NT2/D1 (cell line): Measurements from ENCODE around the gene FPR2.
"Not testable (repeated sequence)": the region's sequence is repeated elsewhere in the genome, so short reads cannot be mapped to it uniquely, and the experiment has no call there.

Experiments
- DNase-seq: peaks from one replicate; pipeline ENCODE4 v3.0.0-alpha.2; 2011; ENCODE audit warnings: low read depth, low spot score
- H3K27me3 ChIP-seq: 2 replicates; pipeline ENCODE4 v1.6.0; 2011; ENCODE audit warnings: mild to moderate bottlenecking; ENCODE audit not compliant: insufficient read length, insufficient read depth
- H3K36me3 ChIP-seq: 2 replicates; pipeline ENCODE4 v1.6.1; 2011; ENCODE audit warnings: mild to moderate bottlenecking, low read length, mixed read lengths; ENCODE audit not compliant: insufficient read depth, insufficient read length
- H3K4me1 ChIP-seq: 2 replicates; pipeline ENCODE4 v1.5.1; 2011; ENCODE audit not compliant: insufficient read depth, insufficient read length
- H3K4me3 ChIP-seq: 2 replicates; pipeline ENCODE4 v1.5.1; 2011; ENCODE audit warnings: low read depth; ENCODE audit not compliant: insufficient read length
- H3K9ac ChIP-seq: 2 replicates; pipeline ENCODE4 v1.6.0; 2011; ENCODE audit warnings: low read depth; ENCODE audit not compliant: insufficient read length
- H3K9me3 ChIP-seq: 2 replicates; pipeline ENCODE4 v1.5.1; 2011; ENCODE audit warnings: mild to moderate bottlenecking, low read length; ENCODE audit not compliant: insufficient read depth
- SUZ12 ChIP-seq: IDR thresholded peaks from 2 replicates; pipeline ENCODE4 v1.6.1; 2011; ENCODE audit not compliant: insufficient read length, insufficient read depth; ENCODE audit errors: extremely low read depth
- YY1 ChIP-seq: IDR thresholded peaks from 2 replicates; pipeline ENCODE4 v1.6.1; 2011; ENCODE audit not compliant: insufficient read length, insufficient read depth
- ZNF274 ChIP-seq: IDR thresholded peaks from 2 replicates; pipeline ENCODE4 v1.6.1; 2011; ENCODE audit warnings: mild to moderate bottlenecking, low read depth, low read length

FPR2 gene

DNA sequence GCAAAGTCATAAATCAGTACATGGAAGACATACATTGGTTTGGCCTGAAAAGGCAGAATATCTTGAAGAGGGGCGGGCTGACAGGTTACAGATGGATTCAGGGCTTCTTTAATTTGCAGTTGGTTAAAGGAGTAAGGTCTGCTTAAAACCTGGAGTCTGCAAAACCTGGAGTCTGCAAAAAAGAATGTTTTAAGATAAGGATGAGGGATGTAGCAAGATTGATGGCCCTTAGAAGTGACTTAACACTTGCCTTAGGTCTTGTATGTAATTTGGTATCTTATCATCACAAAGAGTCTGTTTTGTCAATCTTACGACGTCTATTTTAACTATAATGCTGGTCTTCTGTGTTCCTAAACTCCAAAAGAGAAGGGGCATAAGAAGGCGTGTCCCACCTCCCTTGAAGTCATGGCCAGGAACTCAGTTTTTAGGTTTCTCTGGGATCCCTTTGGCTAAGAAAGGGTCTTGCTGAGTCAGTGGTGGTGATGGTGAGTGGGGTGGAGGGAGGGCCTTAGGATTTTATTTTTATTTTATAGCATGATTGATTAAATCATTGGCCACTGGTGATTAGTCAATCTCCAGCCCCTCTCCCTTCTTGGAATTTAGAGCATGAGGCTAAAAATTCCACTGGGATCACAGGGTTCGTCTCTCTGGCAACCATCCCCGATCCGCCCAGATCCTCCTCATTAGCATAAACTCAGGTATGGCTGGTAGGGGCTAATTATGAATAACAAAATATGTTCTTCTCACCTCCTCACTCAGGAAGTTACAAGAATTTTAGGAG is 27.0 kb upstream of the FPR2 start:
- Histone ChIP-seq H3K36me3 (no peaks in the 10 kb centered on the region), H3K4me1 (no peaks in the 10 kb centered on the region), H3K4me3 (no peak overlapping the region), H3K9ac (no peak overlapping the region), H3K9me3 (no peaks in the 10 kb centered on the region), H3K27me3 (no peaks in the 10 kb centered on the region)
- no peak for TF ChIP-seq ZNF274
- TF ChIP-seq SUZ12 = no peak
- no peak for TF ChIP-seq YY1
- no peak for DNase-seq

DNA sequence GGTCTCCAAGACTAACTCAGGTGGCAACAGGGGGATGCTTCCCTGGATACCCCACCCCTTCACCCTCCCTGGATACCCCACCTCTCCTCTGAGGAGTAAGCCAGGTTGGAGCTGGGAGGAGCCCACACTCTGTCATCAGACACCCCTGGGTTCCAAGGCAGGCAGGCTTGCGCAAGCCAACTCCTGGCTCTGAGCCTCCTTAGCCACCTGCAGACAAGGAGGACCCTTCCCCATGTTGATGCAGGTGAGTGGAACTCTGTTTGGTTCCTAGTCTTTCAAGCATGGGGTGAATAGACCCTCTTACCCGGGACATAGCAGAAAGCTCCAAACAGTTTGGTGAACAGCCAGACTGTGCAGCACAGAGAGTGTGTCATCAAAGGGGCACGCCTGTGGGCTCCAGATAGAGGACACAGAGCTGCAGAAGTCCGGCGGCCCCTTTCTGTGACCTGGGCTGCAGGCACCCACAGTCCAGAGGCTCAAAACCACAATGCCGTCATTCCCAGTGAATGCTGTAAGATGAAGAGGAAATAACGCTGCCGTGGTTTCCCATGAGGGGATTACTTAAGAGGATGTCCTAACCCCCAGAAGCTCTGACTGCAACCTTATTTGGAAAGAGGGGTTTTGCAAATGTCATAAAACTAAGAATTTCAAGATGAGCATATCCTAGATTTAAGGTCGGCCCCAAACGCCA is 25.1 kb upstream of the FPR2 start:
- H3K4me1 ChIP-seq = no peaks in the 10 kb centered on the region
- no peaks in the 10 kb centered on the region for H3K36me3 ChIP-seq
- no peak overlapping the region for H3K9ac ChIP-seq
- TF ChIP-seq ZNF274 = no peak
- TF ChIP-seq YY1 = no peak
- TF ChIP-seq SUZ12 = no peak
- no peak for DNase-seq
- no peak overlapping the region for H3K4me3 ChIP-seq
- H3K9me3 ChIP-seq = no peaks in the 10 kb centered on the region
- H3K27me3 ChIP-seq = no peaks in the 10 kb centered on the region

DNA sequence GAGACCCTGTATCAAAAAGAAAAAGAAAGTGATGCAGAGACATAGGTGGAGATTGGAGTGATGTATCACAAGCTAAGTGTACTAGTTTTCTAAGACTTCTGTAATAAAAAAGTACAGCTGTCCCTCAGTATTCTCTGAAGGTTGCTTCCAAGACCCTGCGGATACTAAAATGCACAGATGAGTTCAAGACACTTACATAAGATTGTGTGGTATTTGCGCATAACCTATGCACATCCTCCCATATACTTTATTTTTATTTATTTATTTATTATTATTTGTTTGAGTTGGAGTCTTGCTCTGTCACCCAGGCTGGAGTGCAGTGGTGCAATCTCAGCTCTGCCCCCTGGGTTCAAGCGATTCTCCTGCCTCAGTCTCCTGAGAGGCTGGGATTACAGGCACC is 23.6 kb upstream of the FPR2 start:
- H3K4me3 ChIP-seq = no peak overlapping the region
- no peaks in the 10 kb centered on the region for H3K27me3 ChIP-seq
- no peak overlapping the region for H3K9ac ChIP-seq
- no peaks in the 10 kb centered on the region for H3K9me3 ChIP-seq
- no peaks in the 10 kb centered on the region for H3K36me3 ChIP-seq
- no peak for DNase-seq
- no peaks in the 10 kb centered on the region for H3K4me1 ChIP-seq
- TF ChIP-seq ZNF274 (no peak), SUZ12 (no peak), YY1 (no peak)

DNA sequence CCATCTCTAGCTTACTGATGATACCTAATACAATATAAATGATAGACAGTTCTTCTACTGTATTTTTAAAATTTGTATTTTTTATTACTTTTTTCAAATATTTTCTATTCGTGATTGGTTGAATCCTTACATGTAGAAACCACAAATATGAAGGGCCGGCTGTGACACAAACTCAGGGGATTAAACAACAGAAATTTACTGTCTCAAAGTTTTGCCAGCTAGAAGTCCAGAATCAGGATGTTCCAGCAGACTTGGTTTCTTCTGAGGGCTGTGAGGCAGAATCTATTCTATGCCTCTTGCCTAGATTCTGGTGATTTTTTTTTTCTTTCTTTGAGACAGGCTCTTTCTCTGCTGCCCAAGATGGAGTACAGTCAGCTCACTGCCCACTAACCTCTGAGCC is 23.1 kb upstream of the FPR2 start:
- Histone ChIP-seq H3K4me1 (no peaks in the 10 kb centered on the region), H3K36me3 (no peaks in the 10 kb centered on the region), H3K27me3 (no peaks in the 10 kb centered on the region), H3K4me3 (no peak overlapping the region), H3K9ac (no peak overlapping the region), H3K9me3 (no peaks in the 10 kb centered on the region)
- DNase-seq = no peak
- TF ChIP-seq YY1 (no peak), SUZ12 (no peak), ZNF274 (no peak)

- H3K36me3 ChIP-seq, H3K4me3 ChIP-seq, H3K27me3 ChIP-seq, H3K9ac ChIP-seq, H3K4me1 ChIP-seq, DNase-seq, H3K9me3 ChIP-seq: not testable (repeated sequence)
These were observed 22.5 kb upstream of the FPR2 start for GRCh38 chr19:51738523-51738922.

DNA sequence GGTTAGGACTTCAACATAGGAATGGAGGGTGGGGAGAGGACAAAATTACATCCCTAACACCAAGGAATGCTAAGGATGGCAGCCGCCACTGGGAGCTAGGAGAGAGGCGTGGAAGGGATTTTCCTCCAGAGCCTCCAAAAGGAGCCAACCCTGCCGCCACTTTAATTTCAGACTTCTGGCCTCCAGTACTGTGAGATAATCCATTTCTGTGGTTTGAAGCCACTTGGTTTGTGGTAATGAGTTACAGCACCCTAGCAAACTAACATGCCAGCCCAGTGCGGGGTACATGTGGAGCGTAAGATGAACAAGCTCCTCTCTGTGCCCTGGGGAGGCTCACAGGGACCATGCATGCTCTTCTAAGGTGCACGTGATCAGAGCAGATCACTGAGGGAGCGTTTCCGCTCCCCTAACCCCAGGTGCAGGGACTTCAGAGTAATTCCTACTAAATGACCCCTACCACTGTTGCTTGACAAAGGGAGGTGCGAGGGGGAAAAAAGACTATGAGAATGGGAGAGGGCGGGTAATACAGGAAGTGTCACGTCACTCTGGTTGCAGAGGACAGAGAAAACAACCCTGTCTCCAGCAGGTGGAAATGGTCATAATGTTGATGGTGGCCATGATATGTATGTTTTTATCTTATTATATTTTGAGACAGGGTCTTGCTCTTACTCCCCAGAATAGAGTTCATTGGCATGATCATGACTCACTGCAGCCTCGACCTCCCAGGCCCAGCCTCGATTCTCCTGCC is 21.3 kb upstream of the FPR2 start:
- Histone ChIP-seq H3K4me3 (no peak overlapping the region), H3K36me3 (no peaks in the 10 kb centered on the region), H3K27me3 (no peaks in the 10 kb centered on the region), H3K9me3 (no peaks in the 10 kb centered on the region), H3K4me1 (no peaks in the 10 kb centered on the region), H3K9ac (no peak overlapping the region)
- TF ChIP-seq SUZ12 (no peak), ZNF274 (no peak), YY1 (no peak)
- DNase-seq = no peak

- TF ChIP-seq ZNF274 = no peak
- TF ChIP-seq YY1 = no peak
- Histone ChIP-seq H3K9me3 (no peaks in the 10 kb centered on the region), H3K27me3 (no peaks in the 10 kb centered on the region), H3K9ac (no peak overlapping the region), H3K36me3 (no peaks in the 10 kb centered on the region), H3K4me1 (no peaks in the 10 kb centered on the region), H3K4me3 (no peak overlapping the region)
- no peak for DNase-seq
These were observed 20.6 kb upstream of the FPR2 start for GRCh38 chr19:51740356-51740755.
